OCI-LY3 (cell line): ENCODE measurements around the gene TMA7.

Experiments
- EZH2phosphoT487 ChIP-seq: fragments of 200-600 bp; shearing (Covaris generic); IDR thresholded peaks from 2 replicates; pipeline ENCODE4 v1.6.1; 2018; ENCODE audit warnings: antibody characterized with exemption, mixed run types, low read depth
- TF ChIP-seq, protein P1 (sequence below): fragments of 200-600, 300-600 bp; sonication (generic); IDR thresholded peaks from 2 replicates; pipeline ENCODE4 v1.5.1; 2014; ENCODE audit warnings: antibody characterized with exemption, low read length, low read depth

DNA sequence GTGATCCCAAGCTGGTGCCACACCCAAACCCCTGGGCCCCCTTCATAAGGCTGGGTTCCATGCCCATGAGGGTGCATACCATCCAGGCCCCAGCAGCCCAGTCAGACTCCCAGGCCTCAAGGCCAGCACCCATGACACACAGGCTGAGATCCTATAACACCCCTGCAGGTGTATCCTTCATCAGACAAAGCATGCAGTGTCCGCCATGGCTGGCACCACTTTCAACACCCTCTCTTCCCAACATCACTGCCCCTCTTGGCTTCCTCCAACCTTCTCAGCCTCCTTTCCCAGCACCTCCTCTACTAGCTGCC, 3.6 kb upstream of the TMA7 start:
- TF ChIP-seq, protein P1, sequence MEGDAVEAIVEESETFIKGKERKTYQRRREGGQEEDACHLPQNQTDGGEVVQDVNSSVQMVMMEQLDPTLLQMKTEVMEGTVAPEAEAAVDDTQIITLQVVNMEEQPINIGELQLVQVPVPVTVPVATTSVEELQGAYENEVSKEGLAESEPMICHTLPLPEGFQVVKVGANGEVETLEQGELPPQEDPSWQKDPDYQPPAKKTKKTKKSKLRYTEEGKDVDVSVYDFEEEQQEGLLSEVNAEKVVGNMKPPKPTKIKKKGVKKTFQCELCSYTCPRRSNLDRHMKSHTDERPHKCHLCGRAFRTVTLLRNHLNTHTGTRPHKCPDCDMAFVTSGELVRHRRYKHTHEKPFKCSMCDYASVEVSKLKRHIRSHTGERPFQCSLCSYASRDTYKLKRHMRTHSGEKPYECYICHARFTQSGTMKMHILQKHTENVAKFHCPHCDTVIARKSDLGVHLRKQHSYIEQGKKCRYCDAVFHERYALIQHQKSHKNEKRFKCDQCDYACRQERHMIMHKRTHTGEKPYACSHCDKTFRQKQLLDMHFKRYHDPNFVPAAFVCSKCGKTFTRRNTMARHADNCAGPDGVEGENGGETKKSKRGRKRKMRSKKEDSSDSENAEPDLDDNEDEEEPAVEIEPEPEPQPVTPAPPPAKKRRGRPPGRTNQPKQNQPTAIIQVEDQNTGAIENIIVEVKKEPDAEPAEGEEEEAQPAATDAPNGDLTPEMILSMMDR = no peak
- no peak for TF ChIP-seq EZH2phosphoT487
